Gastroesophageal sphincter (tissue), 3 donors: ENCODE data around the gene NUP50.

ENCODE experiments used
- EP300 ChIP-seq: sonication (generic); formaldehyde crosslinking; IDR thresholded peaks from one replicate; pipeline ENCODE4 v1.6.1; 2017; ENCODE audit warnings: antibody characterized with exemption, mild to moderate bottlenecking
- POLR2A ChIP-seq, 2 donors: fragments of 450-650 bp; IDR thresholded peaks; one replicate each; pipeline ENCODE4 v1.6.1; 2017; ENCODE audit warnings: antibody characterized with exemption in 2 of 2, mild to moderate bottlenecking in 2 of 2, moderate library complexity in 1 of 2
- TF ChIP-seq, protein P1 (sequence below), 4 experiments: fragments of 200-600 bp in 2 of 4; fragments of 450-650 bp in 2 of 4; sonication (generic) in 1 of 4; IDR thresholded peaks; one replicate each; pipeline ENCODE4 v1.5.1; 2017 to 2019; ENCODE audit warnings: antibody characterized with exemption in 4 of 4, mild to moderate bottlenecking in 2 of 4, moderate library complexity in 2 of 4

DNA sequence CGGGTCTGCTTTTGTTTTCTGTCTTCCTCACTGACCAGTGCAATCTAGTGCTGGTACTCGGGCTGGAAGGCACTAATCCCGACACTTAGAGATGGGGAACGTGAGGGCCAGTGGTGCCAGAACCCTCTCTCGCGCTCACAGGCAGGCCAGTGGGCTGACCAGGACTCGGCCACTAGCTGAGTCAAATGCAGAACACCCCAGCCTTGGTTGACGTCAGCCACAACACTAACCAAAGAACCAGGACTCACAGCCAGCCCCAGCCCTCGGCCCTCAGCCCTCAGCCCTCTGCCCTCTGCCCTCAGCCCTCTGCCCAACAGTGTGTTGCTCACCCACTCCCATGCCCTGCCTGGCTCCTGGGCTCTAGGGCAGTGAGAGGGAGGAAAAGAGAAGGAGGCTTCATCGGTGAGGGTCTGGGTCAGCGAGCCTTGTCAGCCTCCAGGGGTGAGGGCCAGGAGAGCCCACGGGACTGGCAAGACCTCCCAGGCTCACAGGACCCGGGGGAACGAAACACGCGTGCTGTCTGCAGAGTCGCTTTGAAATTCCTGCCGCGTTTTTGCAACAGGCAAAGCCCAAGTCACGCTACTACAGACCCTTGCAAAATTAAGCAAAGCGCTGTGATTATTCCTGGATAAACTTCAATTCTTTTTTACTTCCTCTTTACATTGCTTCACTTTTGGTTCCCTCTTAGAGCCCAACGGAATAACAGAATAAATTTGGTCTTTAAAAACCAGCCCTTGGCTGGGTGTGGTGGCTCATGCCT lies 49.4 kb downstream of the NUP50 start:
- TF ChIP-seq EP300, result no peak
- TF ChIP-seq, protein P1, sequence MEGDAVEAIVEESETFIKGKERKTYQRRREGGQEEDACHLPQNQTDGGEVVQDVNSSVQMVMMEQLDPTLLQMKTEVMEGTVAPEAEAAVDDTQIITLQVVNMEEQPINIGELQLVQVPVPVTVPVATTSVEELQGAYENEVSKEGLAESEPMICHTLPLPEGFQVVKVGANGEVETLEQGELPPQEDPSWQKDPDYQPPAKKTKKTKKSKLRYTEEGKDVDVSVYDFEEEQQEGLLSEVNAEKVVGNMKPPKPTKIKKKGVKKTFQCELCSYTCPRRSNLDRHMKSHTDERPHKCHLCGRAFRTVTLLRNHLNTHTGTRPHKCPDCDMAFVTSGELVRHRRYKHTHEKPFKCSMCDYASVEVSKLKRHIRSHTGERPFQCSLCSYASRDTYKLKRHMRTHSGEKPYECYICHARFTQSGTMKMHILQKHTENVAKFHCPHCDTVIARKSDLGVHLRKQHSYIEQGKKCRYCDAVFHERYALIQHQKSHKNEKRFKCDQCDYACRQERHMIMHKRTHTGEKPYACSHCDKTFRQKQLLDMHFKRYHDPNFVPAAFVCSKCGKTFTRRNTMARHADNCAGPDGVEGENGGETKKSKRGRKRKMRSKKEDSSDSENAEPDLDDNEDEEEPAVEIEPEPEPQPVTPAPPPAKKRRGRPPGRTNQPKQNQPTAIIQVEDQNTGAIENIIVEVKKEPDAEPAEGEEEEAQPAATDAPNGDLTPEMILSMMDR (IDR thresholded peaks at IDR 0.05), result no peak
- TF ChIP-seq POLR2A (IDR thresholded peaks at IDR 0.05), result no peak
